ENCODE measurements around the gene NMD3.

Gene NMD3

GRCh38 chr3:161230621-161231171 is 9.6 kb downstream of the NMD3 start:
- DNase-seq (ENCODE audit: low read depth, low spot score): no peak

- DNase-seq (ENCODE audit: low read depth, low spot score): no peak
Observed at GRCh38 chr3:161231861-161232260, 10.8 kb downstream of the NMD3 start.

GRCh38 chr3:161233557-161233956 is 12.4 kb downstream of the NMD3 start:
- DNase-seq (ENCODE audit: low read depth, low spot score): no peak

- no peak for DNase-seq (ENCODE audit: low read depth, low spot score)
Observed at GRCh38 chr3:161236240-161236639, 15.1 kb downstream of the NMD3 start.

GRCh38 chr3:161239700-161240099 is 18.6 kb downstream of the NMD3 start:
- DNase-seq (ENCODE audit: low read depth, low spot score): no peak

- DNase-seq (ENCODE audit: low read depth, low spot score): no peak
Observed at GRCh38 chr3:161244538-161244937, 23.4 kb downstream of the NMD3 start.

- no peak for DNase-seq (ENCODE audit: low read depth, low spot score)
Observed at GRCh38 chr3:161247049-161247448, 25.9 kb downstream of the NMD3 start.

GRCh38 chr3:161250116-161250515 is 29.0 kb downstream of the NMD3 start:
- DNase-seq (ENCODE audit: low read depth, low spot score): no peak

GRCh38 chr3:161251716-161252115 is 30.6 kb downstream of the NMD3 start:
- DNase-seq (ENCODE audit: low read depth, low spot score): no peak

GRCh38 chr3:161252143-161252542 is 31.0 kb downstream of the NMD3 start:
- no peak for DNase-seq (ENCODE audit: low read depth, low spot score)

- DNase-seq (ENCODE audit: low read depth, low spot score): no peak
Observed at GRCh38 chr3:161253711-161254110, 32.6 kb downstream of the NMD3 start.

- no peak for DNase-seq (ENCODE audit: low read depth, low spot score)
Observed at GRCh38 chr3:161254861-161255260, 33.8 kb downstream of the NMD3 start.

- DNase-seq (ENCODE audit: low read depth, low spot score): no peak
Observed at GRCh38 chr3:161263057-161263456, 41.9 kb downstream of the NMD3 start.

GRCh38 chr3:161264852-161265251 is 43.7 kb downstream of the NMD3 start:
- no peak for DNase-seq (ENCODE audit: low read depth, low spot score)

GRCh38 chr3:161265916-161266571 is 44.9 kb downstream of the NMD3 start:
- DNase-seq (ENCODE audit: low read depth, low spot score): no peak

GRCh38 chr3:161266731-161267150 is 45.6 kb downstream of the NMD3 start:
- no peak for DNase-seq (ENCODE audit: low read depth, low spot score)

- no peak for DNase-seq (ENCODE audit: low read depth, low spot score)
Observed at GRCh38 chr3:161267646-161268045, 46.5 kb downstream of the NMD3 start.

- DNase-seq (ENCODE audit: low read depth, low spot score): no peak
Observed at GRCh38 chr3:161268601-161269000, 47.5 kb downstream of the NMD3 start.

GRCh38 chr3:161270991-161271390 is 49.9 kb downstream of the NMD3 start:
- DNase-seq (ENCODE audit: low read depth, low spot score): no peak

- DNase-seq (ENCODE audit: low read depth, low spot score): no peak
Observed at GRCh38 chr3:161271646-161272045, 50.5 kb downstream of the NMD3 start.

- DNase-seq (ENCODE audit: low read depth, low spot score): no peak
Observed at GRCh38 chr3:161272524-161272923, 51.4 kb downstream of the NMD3 start.

- no peak for DNase-seq (ENCODE audit: low read depth, low spot score)
Observed at GRCh38 chr3:161273589-161274218, 52.6 kb downstream of the NMD3 start.

GRCh38 chr3:161274691-161275298 is 53.7 kb downstream of the NMD3 start:
- DNase-seq (ENCODE audit: low read depth, low spot score): no peak

Data from activated naive CD8-positive, alpha-beta T cell treated with anti-CD3 and anti-CD28 coated beads, Interleukin-2, amount 50 U/mL, for 16 hours (primary cell).